Mammary epithelial cell (primary cell): ENCODE data around the gene ALG8.

Source experiments
- CTCF ChIP-seq, 2 donors: IDR thresholded peaks in 1 of 2; conservative IDR thresholded peaks in 1 of 2; 2 replicates each; pipeline ENCODE4 v1.5.1; 2011 to 2012; ENCODE audit warnings: inconsistent platforms in 2 of 2, low read length in 2 of 2, mild to moderate bottlenecking in 2 of 2, control low read depth in 1 of 2, low read depth in 1 of 2; ENCODE audit not compliant: insufficient read depth in 1 of 2; ENCODE audit errors: extremely low read depth in 1 of 2
- EZH2 ChIP-seq: IDR thresholded peaks from 2 replicates; pipeline ENCODE4 v1.6.1; 2012; ENCODE audit warnings: low read length, inconsistent platforms, borderline replicate concordance

GRCh38 chr11:78171951-78172350, 32.5 kb upstream of the ALG8 start:
- TF ChIP-seq CTCF (conservative IDR thresholded peaks at IDR 0.05 in 1 of 2, IDR thresholded peaks at IDR 0.05 in 1 of 2; ENCODE audit: extremely low read depth in 1 of 2, insufficient read depth in 1 of 2, low read depth in 1 of 2, low read length in 2 of 2) (no peak), EZH2 (no peak)
